ENCODE data around the gene MOGAT3. TPM values are rescaled to one million over a fixed set of nuclear protein-coding genes. Genes with fewer than 3 reads are reported as not detected.

The MOGAT3 gene, protein sequence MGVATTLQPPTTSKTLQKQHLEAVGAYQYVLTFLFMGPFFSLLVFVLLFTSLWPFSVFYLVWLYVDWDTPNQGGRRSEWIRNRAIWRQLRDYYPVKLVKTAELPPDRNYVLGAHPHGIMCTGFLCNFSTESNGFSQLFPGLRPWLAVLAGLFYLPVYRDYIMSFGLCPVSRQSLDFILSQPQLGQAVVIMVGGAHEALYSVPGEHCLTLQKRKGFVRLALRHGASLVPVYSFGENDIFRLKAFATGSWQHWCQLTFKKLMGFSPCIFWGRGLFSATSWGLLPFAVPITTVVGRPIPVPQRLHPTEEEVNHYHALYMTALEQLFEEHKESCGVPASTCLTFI
- not detected in 2 replicates for total RNA-seq

DNA sequence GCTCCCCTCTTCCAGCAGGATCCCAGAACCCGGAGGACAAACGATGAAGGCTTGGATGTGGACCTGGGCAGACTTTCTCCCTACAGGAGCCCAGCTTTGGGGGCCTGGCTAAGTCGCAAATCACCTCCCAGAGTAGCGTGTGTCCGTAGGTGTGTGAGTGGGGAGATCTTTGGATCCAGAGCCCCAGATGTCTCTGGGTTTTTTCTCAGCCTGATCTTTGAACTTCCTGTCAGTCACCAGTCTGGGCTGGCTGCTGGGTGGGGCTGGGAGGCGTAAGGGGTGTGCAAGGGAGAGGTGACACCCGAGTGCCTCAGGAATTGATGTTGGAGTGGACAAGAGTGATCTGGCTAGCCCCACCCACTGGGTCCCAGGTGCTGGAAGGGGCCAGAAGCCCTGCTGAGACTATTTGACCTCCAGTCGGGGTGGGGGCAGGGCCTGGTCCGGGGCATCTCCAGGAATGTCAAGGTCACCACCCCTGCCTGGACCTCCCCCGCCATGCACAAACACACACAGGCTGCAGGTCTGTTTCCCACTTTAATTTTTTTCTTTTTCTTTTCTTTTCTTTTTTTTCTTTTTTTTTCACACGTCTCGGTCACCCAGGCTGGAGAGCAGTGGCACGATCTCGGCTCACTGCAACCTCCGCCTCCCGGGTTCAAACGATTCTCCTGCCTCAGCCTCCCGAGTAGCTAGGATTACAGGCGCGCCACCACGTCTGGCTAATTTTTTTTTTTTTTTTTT is at the start of gene MOGAT3:
TSS of gene MOGAT3 (minus strand) at position 175 of the 738 bp plus-strand sequence. CDS start 182 bp downstream, outside the sequence.

DNA sequence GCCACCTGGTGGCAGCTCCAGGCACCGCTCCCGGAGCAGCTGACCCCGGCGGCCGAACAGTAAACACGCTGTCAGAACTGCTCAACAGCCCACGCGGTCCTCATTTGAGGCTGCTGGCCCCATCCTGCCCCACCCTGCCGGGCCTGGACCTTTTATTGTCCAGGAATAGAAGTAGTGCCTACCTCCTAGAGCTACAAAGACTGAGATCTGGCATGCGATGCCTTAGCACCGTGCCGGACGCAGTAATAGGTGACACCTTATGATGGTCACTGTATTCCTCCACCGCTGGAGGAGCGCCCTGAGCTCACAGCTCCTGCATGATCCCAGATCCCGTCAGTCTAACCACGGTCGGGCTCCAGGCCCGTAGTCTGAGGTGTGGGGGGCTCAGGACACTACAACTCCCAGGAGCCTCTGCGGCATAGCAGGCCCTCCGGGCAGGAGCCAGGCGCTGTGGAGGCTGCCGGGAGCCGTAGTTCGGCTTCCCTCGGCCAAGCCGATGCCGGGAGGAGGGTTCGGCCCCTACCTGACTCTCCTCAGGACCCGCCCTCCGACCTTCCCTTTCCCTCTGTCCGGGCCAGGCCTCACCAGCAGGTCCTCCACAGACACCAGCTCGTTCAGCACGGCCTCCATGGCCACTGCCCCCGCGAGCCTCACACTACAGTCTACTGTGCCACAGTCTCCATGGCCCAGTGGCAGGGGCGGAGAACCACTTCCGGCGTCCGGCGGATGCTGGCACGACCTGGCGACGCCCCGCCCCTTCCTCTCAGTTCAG is 43.7 kb upstream of the MOGAT3 start, which contains the start of gene FIS1:
TSS of gene FIS1 (minus strand) at position 707 of the 772 bp plus-strand sequence. CDS start at position 630, 77 bp downstream.

DNA sequence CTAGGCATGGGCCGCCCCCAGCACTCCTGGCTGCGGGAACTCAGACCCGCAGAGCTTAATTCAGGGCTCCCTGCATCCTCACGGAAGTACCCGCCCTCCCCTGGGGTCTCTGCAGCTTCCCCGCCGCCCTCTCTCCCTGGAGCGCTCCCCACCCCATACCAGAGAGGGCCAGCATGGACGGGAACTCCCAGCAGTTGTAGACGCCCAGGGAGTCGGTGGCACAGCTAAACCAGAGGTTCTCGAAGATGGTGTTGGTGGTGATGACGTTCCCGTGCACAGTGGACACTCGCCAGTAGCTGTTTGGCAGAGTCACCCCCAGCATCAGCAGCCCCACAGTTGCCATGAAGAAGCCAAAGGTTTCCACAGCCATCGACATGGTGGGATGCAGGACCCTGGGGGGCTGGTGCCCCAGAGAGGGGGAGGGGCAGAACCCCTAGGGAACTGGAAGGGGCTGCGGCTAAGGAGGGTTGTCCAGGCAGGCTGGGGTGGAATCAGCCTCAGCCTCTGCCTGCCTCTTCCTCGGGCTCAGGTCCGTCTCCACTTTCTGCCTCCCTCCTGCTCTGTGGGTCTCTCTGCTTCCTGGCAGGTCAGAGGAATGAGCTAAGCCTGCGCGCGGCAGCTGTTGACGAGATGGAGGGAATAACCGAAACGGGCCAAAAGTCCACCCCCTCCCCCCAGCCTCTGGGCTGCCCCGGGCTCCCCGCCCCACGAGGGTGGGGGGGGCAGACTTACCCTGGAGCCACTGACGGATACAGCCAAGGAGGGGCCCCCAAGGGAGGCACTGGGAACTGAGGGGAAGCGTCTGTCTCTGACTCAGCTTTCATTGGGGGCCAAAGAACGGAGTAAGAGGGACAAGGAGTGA is 36.6 kb upstream of the MOGAT3 start, which contains the start of gene CLDN15:
TSS of gene CLDN15 (minus strand) at position 597 of the 862 bp plus-strand sequence. CDS start at position 376, 221 bp downstream.

DNA sequence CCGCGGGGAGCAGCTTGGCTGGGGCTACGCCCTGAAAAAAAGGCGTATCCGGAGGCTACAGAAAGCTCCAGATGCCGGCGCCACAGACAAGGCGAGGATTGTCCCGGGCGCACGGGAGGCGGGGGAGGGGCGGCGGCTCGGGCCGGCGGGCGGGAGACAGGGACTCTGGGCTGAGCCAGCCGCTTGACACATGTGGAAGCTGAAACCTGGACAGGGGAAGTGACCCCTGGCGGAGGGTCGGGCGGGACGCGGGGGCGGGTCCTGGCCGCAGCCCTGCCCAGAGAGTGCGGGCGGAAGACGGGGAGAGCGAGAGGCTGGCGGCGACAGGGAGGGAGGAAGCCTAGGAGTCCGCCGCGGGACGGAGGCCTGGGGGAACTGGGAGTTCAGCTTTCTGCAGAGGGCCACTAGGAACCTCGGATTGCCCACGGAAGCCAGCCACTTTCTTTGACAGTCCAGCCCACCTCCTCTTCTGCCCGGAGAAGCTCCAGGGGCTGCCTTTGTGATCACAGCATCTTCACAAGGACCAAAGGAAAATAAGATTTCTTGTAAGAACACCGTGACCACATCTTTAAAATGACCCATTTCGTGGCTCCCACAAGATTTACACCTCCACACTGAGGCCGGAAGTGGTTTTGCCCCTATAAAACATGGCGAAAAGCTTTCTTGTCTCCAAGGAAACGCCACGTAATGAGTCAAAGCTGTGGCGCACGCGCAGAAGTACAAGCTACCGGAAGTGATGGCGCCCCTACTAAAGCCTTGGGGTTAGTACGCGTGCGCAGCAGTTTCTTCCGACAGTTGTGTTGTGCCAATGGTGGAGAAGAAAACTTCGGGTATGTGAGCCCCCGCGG is 16.8 kb upstream of the MOGAT3 start, which contains the start of the genes PLOD3 and ZNHIT1:
TSS of gene PLOD3 (minus strand) at position 194 of the 848 bp plus-strand sequence. CDS start 307 bp downstream, outside the sequence.
TSS of gene ZNHIT1 (plus strand) at position 778 of the 848 bp plus-strand sequence. CDS start at position 809, 31 bp downstream.

DNA sequence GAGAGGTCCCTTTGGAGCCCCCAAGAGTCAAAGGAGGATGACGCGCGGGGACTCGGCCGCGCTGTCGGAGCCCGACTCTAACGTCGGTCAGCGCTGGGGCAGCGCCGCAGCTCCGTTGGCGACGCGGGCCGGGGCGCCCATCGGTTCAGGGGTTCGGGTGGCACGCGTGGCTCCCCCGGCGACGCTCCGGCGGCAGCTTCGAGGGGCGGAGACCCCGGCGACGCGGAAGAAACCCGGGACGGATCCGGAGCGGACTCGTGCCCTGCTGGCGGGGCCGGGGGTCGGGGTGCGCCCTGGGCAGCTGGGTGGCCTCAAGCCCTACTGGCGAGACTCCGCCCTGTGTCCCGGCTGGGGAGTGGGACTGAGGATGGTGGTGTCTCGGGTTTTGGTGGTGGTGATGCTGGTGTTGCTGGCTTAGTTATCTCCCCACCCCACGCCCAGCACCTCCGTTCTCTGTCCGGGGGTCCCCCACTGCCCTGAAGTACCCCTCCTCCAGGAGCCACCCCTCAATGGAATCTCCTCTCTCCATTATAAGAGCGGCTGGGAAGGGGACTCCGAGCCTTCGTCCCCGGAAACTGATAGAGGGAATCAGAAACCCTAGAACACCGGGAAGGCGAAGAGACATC is 20.6 kb downstream of the MOGAT3 start, which contains the start of gene NAT16:
TSS of gene NAT16 (minus strand) at position 164 of the 626 bp plus-strand sequence. CDS start 5,486 bp downstream, outside the sequence.

DNA sequence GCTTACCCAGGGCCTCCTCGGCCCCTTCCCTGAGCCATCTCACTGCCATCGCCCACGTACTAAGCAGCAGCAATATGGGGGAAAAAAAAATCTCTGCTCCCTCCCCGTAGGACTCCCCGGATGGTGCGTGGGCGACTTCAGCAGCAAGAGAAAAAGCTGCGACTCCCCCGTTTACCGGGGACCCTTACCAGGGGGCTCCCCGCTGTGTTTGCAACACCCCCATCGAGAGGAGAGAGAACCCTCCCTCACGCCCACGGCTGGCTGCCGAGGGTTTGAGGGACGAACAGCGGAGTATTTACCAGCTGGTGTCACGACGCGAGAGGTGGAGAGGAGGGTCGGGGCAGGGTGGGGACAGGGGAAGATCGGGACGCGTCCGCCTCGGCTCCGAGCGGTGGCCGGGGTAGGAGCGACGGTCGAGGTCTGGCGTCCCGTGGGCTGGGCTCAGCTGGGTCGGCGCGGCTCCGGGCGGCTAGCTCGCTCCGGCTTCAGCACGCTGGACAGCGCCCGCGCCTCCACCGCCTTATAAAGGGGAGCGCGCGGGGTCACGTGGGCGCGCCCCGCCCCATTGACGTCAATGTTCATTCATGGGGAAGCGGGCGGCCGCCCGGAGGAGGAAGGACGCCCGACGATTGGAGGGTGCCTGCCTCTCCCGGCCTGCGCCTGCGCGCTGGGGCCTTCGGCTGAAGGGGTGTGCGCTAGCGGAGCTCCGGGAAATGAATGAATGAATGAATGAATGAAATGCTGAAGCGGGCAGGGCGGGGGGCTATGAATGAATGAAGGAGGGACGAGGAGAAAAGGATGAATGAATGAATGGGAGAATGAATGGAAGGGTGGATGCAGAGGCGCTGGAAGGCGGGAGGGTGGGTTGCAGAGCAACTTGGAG is 35.5 kb downstream of the MOGAT3 start, which contains the start of gene VGF:
TSS of gene VGF (minus strand) at position 495 of the 883 bp plus-strand sequence. CDS start 726 bp downstream, outside the sequence.

DNA sequence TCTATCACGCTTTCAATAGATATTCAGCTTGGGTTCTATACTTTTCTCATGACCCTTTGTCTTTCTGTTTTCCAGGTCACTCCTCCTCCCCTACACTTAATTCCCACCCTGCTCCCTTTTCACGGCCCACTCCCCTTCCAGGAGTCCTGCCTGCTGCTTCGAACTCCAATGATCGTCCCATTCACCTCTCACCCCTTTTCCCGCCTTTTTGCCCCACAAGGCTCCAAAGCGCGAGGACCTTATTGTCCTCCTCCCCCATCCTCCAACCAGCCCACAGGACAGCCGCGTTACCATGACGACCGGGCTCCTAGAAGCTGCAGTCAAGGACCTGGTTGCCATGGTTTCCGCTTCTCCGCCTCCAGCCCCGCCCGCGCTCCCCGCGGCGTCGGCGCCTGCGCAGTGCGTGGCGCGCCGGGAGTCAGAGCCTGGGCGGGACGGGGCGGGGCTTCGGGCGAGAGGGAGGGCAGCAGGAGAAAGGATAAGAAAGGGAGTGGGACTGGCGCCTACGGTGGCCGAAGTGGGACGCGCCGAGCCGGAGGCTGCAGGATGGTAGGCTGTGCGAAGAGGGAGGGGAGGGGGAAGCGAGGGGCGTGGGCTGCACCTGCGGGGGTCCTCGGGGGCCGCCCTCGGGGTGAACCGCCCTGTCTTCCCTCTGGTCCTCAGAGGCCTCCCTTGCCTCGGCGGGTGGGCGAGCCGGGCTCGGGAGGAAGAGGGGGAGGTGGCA is 46.7 kb downstream of the MOGAT3 start, which contains the start of gene AP1S1:
TSS of gene AP1S1 (plus strand) at position 508 of the 724 bp plus-strand sequence. CDS start at position 547, 39 bp downstream.

Small RNA genes lying within 50 kb of the gene (small RNA-seq; reads per million reads assigned to genes)
- gene MIR4653 = not detected

Other genes with a start within 250 kb of the MOGAT3 start
- gene MUC12, start 231.5 kb downstream of the MOGAT3 start, total RNA-seq = under 0.01 TPM in 1 of 2 replicates, not detected in the other
- gene MUC17, start 181.0 kb downstream of the MOGAT3 start, total RNA-seq = not detected in 2 replicates
- 20.4 and 25.3 TPM in 2 replicates for gene TRIM56, start 115.6 kb downstream of the MOGAT3 start, total RNA-seq
- 290 and 467 TPM in 2 replicates for gene SERPINE1, start 73.9 kb downstream of the MOGAT3 start, total RNA-seq
- 124 and 145 TPM in 2 replicates for gene AP1S1, start 46.6 kb downstream of the MOGAT3 start, total RNA-seq
- gene VGF, start 35.5 kb downstream of the MOGAT3 start, total RNA-seq = 0.16 TPM in 1 of 2 replicates, not detected in the other
- gene NAT16, start 20.7 kb downstream of the MOGAT3 start, total RNA-seq = not detected in 2 replicates
- gene PLOD3, start 16.5 kb upstream of the MOGAT3 start, total RNA-seq = 84.5 and 87.3 TPM in 2 replicates
- 49.8 and 60.1 TPM in 2 replicates for gene ZNHIT1, start 17.1 kb upstream of the MOGAT3 start, total RNA-seq
- 4.1 TPM in 2 replicates for gene CLDN15, start 36.8 kb upstream of the MOGAT3 start, total RNA-seq
- 88.1 and 118 TPM in 2 replicates for gene FIS1, start 44.0 kb upstream of the MOGAT3 start, total RNA-seq
- 26.6 and 31.0 TPM in 2 replicates for gene IFT22, start 120.8 kb upstream of the MOGAT3 start, total RNA-seq
- gene COL26A1, start 161.8 kb upstream of the MOGAT3 start, total RNA-seq = not detected in 2 replicates

Measured in hair follicle dermal papilla cell (primary cell).